GM19193 (cell line): ENCODE results near the gene NCEH1.

Experiments used
- POLR2A ChIP-seq: IDR thresholded peaks from 4 replicates; pipeline ENCODE4 v1.6.1; 2011; ENCODE audit not compliant: insufficient read depth, insufficient read length; ENCODE audit errors: extremely low read depth

The NCEH1 gene

DNA sequence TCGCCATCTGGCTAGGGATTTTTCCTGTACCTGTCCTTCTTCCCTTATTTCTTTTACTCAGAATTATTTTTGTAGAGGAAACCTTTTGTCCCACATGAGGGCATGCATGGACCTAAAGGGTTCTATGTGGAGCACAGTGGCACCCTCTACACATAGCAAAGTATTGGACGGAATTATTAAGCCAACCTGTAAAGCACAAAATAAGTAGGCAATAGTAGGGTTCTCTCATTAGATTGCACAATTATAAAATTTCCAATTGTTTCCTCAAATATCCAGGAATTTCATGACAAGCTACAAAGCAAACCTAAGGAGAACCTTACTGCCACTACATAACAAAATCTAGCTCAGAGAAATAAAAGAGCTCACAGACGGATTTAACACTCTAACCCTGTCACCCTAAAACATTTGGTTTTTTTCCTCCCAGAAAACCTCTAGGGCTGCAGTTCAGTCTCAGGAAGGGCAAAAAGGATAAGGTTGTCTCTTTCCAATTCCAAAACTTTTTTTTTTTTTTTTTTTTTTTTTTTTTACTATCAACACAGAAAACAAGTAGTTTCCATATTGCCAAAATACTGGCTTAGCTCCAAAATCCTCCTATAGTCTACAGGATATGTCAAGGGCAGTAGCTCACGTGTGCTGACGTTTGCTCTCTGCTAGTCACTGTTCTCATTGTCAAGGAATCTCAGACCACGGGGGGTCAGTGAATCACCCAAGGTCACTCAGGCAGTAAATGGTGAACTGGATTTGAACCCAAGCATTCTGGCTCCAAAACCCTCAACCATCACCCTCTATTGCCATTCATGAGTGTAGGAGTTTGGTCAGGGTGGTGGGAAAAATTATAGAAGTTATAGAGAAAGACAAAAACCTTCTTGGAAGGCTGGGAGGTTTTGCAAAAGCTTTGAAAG is 52.3 kb downstream of the NCEH1 start:
- no peak for TF ChIP-seq POLR2A

DNA sequence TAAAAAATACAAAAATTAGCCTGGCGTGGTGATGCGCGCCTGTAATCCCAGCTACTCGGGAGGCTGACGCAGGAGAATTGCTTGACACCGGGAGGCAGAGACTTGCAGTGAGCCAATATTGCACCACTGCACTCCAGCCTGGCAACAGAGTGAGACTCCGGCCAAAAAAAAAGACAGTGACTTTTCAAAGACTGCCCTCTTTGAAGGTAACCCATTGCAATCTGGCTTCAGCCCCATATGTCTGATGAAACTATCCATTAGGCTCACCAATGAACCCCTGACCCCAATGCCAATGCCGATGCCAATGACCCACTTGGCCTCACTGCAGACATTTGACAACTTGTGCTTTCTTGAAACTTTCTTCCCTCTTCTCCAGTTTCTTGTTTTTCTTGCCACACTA is 54.3 kb downstream of the NCEH1 start:
- no peak for TF ChIP-seq POLR2A

DNA sequence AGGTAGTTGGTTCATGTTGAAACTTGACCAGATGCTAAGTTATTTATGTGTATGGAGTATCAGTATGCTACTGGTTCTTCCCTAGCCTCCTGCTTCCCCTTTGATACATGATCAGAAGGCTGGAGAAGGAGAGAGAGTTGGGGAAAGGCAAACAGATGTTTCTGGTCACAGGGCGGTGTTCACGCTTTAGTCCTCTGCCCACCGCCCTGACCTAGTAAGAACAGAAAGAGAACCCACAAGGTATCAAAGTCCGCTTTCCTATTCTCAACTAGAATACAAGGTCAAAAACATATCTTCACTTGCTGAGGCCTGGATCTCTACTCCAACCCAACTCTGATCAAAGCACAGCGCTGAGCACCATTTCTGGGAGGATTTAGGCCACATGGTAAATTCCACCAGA is 55.5 kb downstream of the NCEH1 start:
- TF ChIP-seq POLR2A: no peak

DNA sequence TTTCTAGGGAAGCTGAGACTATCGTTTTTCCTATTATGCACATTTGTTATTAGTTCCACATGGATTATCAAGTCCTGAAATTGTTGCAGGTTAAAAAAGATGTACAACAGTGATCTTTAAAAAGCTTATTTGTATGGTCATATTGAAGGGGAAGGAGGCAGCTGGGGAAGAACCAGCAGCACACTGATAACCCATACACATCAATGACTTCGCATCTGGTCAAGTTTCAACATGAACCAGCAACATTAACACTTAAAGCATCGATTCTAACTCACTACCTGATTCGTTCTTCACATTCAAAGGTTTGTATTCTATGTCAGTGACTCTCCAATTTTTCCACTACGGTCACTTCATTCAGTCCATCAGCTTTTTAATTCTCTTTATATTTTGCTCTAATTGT is 56.4 kb downstream of the NCEH1 start:
- TF ChIP-seq POLR2A: no peak

- TF ChIP-seq POLR2A: no peak
Observed at GRCh38 chr3:172653004-172653572, 57.8 kb downstream of the NCEH1 start.

DNA sequence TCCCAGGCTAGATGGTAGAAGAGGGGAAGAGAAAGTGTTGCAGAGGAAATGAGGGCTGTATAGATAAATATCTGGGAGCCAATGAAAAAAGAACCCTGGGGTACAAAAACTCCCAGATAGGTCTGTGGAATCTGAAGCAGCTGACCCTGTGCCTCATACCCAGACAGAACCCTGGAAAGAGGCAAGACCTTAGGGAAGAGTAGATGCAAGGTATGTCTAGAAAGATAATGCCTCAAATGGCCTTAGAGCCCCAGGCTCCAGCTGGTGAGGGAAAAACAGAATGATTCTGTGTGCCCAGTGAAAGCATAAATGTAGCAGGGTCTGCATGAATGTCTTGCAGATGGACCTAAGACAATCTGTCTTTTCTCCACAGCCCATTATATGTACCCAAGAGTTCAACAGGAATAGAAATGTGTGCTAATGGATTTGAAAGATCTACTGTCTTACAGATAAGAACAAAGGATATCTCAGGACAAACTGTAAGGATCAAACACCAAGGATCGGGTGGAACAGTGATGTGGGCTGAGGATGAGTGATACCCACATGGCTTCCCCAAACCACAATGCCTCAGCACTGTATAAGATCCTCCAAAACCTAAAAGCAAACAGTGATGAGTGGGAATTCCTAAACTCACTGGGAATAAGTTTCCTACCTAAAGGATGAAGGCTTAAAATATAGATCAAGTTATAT is 58.8 kb downstream of the NCEH1 start:
- no peak for TF ChIP-seq POLR2A

GRCh38 chr3:172649987-172650386 is 60.9 kb downstream of the NCEH1 start:
- no peak for TF ChIP-seq POLR2A

GRCh38 chr3:172648747-172649146 is 62.1 kb downstream of the NCEH1 start:
- TF ChIP-seq POLR2A: no peak

- TF ChIP-seq POLR2A: no peak
Observed at GRCh38 chr3:172647823-172648222, 63.0 kb downstream of the NCEH1 start.

DNA sequence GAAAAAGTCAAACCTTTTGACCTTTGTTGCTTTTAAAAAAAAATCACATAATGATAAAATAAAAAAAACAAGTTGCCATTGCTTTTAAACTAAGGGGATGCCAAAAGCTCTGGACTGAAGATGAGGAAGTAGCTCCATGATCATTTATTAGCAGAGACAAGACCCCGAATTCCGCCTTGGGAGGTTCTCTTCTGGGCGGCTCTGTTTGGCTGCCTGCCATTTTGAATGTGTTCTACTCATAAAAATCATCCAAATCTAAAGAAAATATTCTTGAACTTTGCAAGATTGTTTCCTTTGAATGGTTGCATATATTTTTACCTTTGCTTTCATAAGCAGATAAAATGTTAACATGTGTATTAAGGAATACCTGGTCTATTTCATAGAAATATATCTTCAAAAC is 63.8 kb downstream of the NCEH1 start:
- TF ChIP-seq POLR2A: no peak

DNA sequence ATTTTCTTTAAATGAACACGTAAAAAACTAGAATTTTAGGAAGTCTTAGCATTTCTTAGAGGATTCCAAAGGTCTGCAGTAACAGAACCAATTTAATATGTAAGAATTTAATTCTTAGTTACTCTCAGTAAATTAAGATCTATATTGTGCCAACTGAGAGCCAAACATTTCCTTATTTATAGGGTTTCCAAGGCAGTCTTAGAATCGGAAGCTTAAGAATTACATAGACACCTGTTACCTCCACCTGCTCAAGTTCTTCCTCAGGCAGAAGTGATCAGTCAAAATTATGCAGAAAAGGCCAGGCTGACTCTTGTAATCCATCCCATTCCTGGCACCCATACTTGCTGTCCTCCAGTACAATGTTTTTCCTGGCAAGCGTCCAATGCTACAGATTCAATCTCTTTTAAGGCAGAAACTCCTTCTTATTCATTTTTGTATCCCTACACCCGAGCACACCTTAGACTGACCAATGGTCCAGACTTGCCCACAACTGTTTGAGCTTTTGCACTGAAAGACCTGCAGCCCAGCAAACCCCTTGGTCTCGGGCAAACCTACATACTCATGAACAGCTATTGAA is 64.3 kb downstream of the NCEH1 start:
- no peak for TF ChIP-seq POLR2A

GRCh38 chr3:172644258-172644657 is 66.6 kb downstream of the NCEH1 start:
- TF ChIP-seq POLR2A: no peak

DNA sequence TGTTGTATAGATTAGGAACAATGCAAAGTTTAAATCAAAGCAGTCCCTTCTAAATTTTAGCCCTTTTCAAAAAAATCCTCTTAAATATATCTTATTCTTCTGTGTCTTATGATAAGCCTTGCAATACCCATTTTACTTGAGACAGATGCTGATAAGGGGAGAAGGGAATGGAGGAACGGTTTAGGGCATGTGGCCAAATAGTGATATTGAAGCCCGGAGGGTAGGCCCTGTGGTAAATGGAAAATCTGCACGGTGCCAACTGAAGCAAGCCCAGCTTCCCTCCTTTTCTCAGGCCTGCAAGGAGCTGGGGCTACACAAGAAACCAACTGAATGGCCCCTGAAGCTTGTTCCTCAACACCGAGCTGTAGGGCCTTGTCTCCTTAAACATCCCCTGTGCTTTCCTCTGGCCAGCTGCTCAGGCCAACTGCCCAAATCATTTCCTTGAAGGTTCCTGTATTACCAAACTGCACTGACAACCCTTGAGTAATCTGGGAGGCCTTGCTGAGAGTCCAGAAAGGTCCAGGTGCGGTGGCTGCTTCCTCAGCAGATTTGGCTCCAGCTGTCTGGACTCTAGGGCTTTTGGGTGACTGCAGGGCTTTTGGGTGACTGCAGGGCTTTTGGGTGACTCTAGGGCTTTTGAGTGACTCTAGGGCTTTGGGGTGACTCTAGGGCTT is 67.2 kb downstream of the NCEH1 start:
- no peak for TF ChIP-seq POLR2A

DNA sequence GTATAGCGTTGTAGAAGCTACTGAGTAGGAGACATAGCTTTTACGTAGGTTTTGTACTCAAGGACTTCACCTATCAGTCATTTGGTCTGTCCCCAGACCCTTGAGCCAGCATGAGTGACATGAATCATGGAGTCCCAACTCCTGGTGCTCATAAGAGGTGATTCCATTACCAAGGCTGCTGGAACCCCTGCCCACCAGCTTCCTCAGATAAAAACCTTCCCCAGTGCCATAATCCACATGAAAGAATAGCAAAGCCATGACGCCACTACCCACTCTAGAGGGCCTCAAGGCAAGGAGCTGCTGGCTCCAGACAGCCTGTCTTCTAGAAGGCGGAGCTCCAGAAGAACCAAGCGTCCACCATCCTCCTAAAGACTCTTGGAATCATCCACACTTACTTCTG is 69.6 kb downstream of the NCEH1 start:
- TF ChIP-seq POLR2A: no peak

GRCh38 chr3:172640751-172641150 is 70.1 kb downstream of the NCEH1 start:
- no peak for TF ChIP-seq POLR2A
